ENCODE data around the gene PSME4. TPM values are rescaled to one million over a fixed set of nuclear protein-coding genes. Genes with fewer than 3 reads are reported as not detected.

The PSME4 gene
- total RNA-seq, 1 experiment from 2014 or later, result 87.4 TPM

DNA sequence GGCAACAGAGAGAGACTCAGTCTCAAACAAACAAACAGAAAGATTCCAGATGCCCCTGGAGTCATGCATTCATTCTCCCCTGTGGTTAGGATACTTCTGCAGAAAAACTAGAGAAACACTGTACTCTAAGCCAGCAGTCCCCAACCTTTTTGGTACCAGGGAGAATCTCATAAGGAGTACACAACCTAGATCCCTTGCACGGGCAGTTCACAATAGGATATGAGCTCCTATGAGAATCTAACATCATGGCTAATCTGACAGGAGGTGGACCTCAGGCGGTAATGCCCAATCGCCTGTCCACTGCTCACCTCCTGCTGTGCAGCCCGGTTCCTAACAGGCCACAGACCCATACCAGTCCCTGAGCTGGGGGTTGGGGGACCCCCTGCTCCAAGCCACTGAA lies 18.3 kb downstream of the PSME4 start:
- no CpG with 5 or more reads among the region's 4 CpGs for WGBS (ENCODE audit: extremely low coverage, insufficient read length, low lambda C conversion rate)
- Histone ChIP-seq H3K9me3 (ENCODE audit: control insufficient read depth, low read depth, low read length) (no peaks in the 10 kb centered on the region), H3K27me3 (ENCODE audit: insufficient read depth, low read length) (no peaks in the 10 kb centered on the region), H3K79me2 (ENCODE audit: insufficient read depth, low read length) (peaks cover 23% of the 10 kb centered on the region; the same call in 1 of the 2 replicates), H3T11ph (ENCODE audit: low read length) (no peak overlapping the region), H2BK12ac (ENCODE audit: insufficient read length, low read depth, low read length) (no peak overlapping the region), H2BK20ac (ENCODE audit: low read depth, low read length, poor library complexity, severe bottlenecking) (no peak overlapping the region), H2BK5ac (ENCODE audit: insufficient read length, low read length) (no peak overlapping the region), H3K56ac (ENCODE audit: insufficient read length, low read depth, low read length) (no peak overlapping the region), H3K9ac (ENCODE audit: extremely low read depth, insufficient read length, low read length) (no peak overlapping the region), H3K27ac (ENCODE audit: insufficient read length, low read depth, low read length) (no peak overlapping the region), H4K91ac (ENCODE audit: insufficient read length, low read depth, low read length) (no peak overlapping the region), H3K79me1 (ENCODE audit: insufficient read depth, low read depth, low read length, poor library complexity, severe bottlenecking) (no peaks in the 10 kb centered on the region), H3K4ac (ENCODE audit: low read depth, low read length) (no peak overlapping the region), H4K5ac (ENCODE audit: insufficient read length, low read depth, low read length) (no peak overlapping the region), H3K23me2 (ENCODE audit: insufficient read length, low read depth, low read length, poor library complexity, severe bottlenecking) (no peaks in the 10 kb centered on the region), H3K23ac (ENCODE audit: insufficient read length, low read depth, low read length) (no peak overlapping the region), H4K8ac (replicated peaks; ENCODE audit: insufficient read length, low read depth, low read length) (no peak overlapping the region), H3K18ac (ENCODE audit: insufficient read length, low read depth, low read length) (no peak overlapping the region), H3K4me2 (ENCODE audit: insufficient read depth, insufficient read length, low read length) (no peak overlapping the region), H2AFZ (ENCODE audit: low read length) (no peak overlapping the region), H2AK5ac (ENCODE audit: insufficient read length, low read length) (no peak overlapping the region), H2BK15ac (ENCODE audit: low read depth, low read length) (no peak overlapping the region), H2BK120ac (ENCODE audit: low read depth, low read length, poor library complexity, severe bottlenecking) (no peak overlapping the region), H4K20me1 (ENCODE audit: control insufficient read depth, insufficient read depth, insufficient read length) (no peaks in the 10 kb centered on the region), H3K4me1 (ENCODE audit: insufficient read depth, low read length) (no peaks in the 10 kb centered on the region), H3K14ac (ENCODE audit: insufficient read depth, low read length) (no peak overlapping the region)
- H3K36me3 Mint-ChIP-seq (ENCODE audit: insufficient read depth in 1 of 3, low read depth in 3 of 3), result peaks cover 6 to 15% (median 15%) of the 10 kb centered on the region in 3 experiments
- no peaks in the 10 kb centered on the region for H3K9me3 Mint-ChIP-seq
- H3K4me1 Mint-ChIP-seq, result peaks cover 10 to 15% of the 10 kb centered on the region in 2 experiments
- no peak overlapping the region for H3K4me3 Mint-ChIP-seq
- TF ChIP-seq, protein P1, sequence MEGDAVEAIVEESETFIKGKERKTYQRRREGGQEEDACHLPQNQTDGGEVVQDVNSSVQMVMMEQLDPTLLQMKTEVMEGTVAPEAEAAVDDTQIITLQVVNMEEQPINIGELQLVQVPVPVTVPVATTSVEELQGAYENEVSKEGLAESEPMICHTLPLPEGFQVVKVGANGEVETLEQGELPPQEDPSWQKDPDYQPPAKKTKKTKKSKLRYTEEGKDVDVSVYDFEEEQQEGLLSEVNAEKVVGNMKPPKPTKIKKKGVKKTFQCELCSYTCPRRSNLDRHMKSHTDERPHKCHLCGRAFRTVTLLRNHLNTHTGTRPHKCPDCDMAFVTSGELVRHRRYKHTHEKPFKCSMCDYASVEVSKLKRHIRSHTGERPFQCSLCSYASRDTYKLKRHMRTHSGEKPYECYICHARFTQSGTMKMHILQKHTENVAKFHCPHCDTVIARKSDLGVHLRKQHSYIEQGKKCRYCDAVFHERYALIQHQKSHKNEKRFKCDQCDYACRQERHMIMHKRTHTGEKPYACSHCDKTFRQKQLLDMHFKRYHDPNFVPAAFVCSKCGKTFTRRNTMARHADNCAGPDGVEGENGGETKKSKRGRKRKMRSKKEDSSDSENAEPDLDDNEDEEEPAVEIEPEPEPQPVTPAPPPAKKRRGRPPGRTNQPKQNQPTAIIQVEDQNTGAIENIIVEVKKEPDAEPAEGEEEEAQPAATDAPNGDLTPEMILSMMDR (conservative IDR thresholded peaks at IDR 0.05), result no peak
- peak overlapping the region in 1 of 3 experiments; percentile 55; a peak in 1 of 7 replicates for H3K27ac Mint-ChIP-seq
- no peak for DNase-seq
- no peaks in the 10 kb centered on the region for H3K27me3 Mint-ChIP-seq (ENCODE audit: low read depth)
